Astrocyte (in vitro differentiated cells and primary cell): ENCODE results near the gene LRRK1.

ENCODE experiments used
- EZH2 ChIP-seq: IDR thresholded peaks from 2 replicates; pipeline ENCODE4 v1.6.1; 2012; ENCODE audit warnings: mild to moderate bottlenecking, low read length, inconsistent platforms; ENCODE audit not compliant: insufficient read depth
- TF ChIP-seq, protein P1 (sequence below): IDR thresholded peaks from 2 replicates; pipeline ENCODE4 v1.5.1; 2011; ENCODE audit warnings: low read depth, mild to moderate bottlenecking, inconsistent platforms, low read length, moderate library complexity; ENCODE audit not compliant: insufficient read depth

DNA sequence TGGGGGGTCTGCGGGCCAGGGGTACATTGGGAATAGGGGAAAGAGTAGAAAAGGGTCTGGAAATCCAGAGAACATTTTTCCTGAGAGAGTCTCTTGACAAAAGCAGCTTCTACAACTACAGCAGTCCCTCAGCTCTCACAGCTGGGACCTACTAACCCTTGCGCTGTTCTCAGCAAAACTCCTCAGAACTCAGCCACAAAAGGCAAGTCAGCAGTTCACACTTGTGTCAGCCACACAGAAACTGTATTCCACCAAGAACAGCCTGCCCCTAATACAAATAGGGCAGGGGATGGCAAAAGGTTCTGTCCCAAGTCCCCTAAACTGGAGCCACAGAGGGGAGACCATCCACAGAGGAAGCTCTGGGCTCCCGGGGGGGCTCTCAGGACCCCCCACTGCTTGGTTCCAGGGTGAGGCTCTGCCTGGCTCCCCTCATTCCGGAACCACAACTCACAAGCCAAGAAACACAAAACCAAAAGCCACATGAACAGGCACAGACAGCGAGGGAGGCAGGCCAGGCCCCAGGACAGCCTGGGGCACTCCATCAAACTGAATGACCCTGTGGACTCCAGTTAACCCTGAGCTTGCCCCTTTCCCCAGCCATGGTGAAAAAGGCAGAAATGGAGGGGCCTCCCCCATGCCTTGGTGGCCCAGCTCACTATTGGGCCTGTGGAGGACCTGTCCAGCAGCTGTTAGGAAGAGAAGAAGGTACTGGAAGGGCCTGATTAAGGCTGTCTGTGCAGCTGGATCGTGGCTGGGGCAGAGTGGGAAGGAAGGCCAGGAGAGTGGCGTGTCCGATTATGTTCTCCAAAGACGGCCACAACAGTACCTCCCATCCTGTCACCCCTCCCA is 170.6 kb downstream of the LRRK1 start:
- TF ChIP-seq, protein P1, sequence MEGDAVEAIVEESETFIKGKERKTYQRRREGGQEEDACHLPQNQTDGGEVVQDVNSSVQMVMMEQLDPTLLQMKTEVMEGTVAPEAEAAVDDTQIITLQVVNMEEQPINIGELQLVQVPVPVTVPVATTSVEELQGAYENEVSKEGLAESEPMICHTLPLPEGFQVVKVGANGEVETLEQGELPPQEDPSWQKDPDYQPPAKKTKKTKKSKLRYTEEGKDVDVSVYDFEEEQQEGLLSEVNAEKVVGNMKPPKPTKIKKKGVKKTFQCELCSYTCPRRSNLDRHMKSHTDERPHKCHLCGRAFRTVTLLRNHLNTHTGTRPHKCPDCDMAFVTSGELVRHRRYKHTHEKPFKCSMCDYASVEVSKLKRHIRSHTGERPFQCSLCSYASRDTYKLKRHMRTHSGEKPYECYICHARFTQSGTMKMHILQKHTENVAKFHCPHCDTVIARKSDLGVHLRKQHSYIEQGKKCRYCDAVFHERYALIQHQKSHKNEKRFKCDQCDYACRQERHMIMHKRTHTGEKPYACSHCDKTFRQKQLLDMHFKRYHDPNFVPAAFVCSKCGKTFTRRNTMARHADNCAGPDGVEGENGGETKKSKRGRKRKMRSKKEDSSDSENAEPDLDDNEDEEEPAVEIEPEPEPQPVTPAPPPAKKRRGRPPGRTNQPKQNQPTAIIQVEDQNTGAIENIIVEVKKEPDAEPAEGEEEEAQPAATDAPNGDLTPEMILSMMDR: no peak
- TF ChIP-seq EZH2: no peak
